HFFc6 (cell line): Measurements from ENCODE around the gene IL32. TPM values are rescaled to one million over a fixed set of nuclear protein-coding genes. Genes with fewer than 3 reads are reported as not detected.

Experiments used
- DNase-seq: peaks from one replicate; pipeline ENCODE4 v3.0.0-alpha.2; 2018
- H3K27ac Mint-ChIP-seq: 2 replicates; pipeline ENCODE4 v1.8.0; 2020; ENCODE audit warnings: mild to moderate bottlenecking, mixed read lengths
- H3K27me3 Mint-ChIP-seq: 2 replicates; pipeline ENCODE4 v1.8.0; 2021; ENCODE audit warnings: mild to moderate bottlenecking, moderate library complexity, mixed read lengths; ENCODE audit not compliant: insufficient read depth
- H3K36me3 Mint-ChIP-seq: 2 replicates; pipeline ENCODE4 v1.8.0; 2021; ENCODE audit warnings: low read depth, mixed read lengths
- H3K4me1 Mint-ChIP-seq: 2 replicates; pipeline ENCODE4 v1.8.0; 2020; ENCODE audit warnings: low read depth, mixed read lengths
- H3K4me3 Mint-ChIP-seq: 2 replicates; pipeline ENCODE4 v1.8.0; 2020; ENCODE audit warnings: mild to moderate bottlenecking, moderate library complexity, mixed read lengths
- H3K9me3 Mint-ChIP-seq: 2 replicates; pipeline ENCODE4 v1.8.0; 2020; ENCODE audit warnings: mild to moderate bottlenecking, mixed read lengths
- total RNA-seq, 6 experiments: library from RNA; stranded (reverse); fragmentation: NEBNext Ultra II Directional; extraction: Animal tissue kit (Norgen Biotek cat#: 25700); gene quantifications; 2 replicates in 1 of 6; 3 replicates in 5 of 6; pipeline ENCODE4 v1.2.3, GENCODE V29; 2021
- TF ChIP-seq, protein P1 (sequence below): fragments of 200-600 bp; sonication (generic); IDR thresholded peaks from 2 replicates; pipeline ENCODE4 v1.5.0; 2021; ENCODE audit warnings: antibody characterized with exemption, mild to moderate bottlenecking

IL32 gene
- total RNA-seq, 6 experiments from 2014 or later: 1.00 to 2.3 (median 1.7) TPM

DNA sequence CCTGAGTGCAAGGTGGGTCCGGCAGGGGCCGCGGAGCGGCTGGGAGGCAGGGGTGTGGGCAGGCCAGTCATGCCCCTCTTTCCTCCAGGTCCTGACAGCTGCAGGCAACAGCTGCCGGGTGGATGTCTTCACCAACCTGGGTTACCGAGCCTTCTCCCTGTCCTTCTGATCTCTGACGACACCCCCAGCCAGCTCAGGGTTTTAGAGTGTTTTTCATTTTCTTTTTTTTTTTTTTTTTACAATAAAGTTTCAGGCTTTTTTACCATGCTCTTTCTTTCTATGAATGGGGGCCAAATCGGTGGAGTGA, 38.0 kb upstream of the IL32 start:
- Mint-ChIP-seq H3K27me3 (peaks cover 58% of the 10 kb centered on the region), H3K4me3 (no peak overlapping the region), H3K4me1 (peaks cover 24% of the 10 kb centered on the region), H3K9me3 (peaks cover 11% of the 10 kb centered on the region), H3K27ac (0 out of 2 replicates have a peak overlapping the region, but pooled peaks have one; percentile 18), H3K36me3 (peaks cover 26% of the 10 kb centered on the region)
- no peak for DNase-seq
- TF ChIP-seq, protein P1, sequence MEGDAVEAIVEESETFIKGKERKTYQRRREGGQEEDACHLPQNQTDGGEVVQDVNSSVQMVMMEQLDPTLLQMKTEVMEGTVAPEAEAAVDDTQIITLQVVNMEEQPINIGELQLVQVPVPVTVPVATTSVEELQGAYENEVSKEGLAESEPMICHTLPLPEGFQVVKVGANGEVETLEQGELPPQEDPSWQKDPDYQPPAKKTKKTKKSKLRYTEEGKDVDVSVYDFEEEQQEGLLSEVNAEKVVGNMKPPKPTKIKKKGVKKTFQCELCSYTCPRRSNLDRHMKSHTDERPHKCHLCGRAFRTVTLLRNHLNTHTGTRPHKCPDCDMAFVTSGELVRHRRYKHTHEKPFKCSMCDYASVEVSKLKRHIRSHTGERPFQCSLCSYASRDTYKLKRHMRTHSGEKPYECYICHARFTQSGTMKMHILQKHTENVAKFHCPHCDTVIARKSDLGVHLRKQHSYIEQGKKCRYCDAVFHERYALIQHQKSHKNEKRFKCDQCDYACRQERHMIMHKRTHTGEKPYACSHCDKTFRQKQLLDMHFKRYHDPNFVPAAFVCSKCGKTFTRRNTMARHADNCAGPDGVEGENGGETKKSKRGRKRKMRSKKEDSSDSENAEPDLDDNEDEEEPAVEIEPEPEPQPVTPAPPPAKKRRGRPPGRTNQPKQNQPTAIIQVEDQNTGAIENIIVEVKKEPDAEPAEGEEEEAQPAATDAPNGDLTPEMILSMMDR: no peak

DNA sequence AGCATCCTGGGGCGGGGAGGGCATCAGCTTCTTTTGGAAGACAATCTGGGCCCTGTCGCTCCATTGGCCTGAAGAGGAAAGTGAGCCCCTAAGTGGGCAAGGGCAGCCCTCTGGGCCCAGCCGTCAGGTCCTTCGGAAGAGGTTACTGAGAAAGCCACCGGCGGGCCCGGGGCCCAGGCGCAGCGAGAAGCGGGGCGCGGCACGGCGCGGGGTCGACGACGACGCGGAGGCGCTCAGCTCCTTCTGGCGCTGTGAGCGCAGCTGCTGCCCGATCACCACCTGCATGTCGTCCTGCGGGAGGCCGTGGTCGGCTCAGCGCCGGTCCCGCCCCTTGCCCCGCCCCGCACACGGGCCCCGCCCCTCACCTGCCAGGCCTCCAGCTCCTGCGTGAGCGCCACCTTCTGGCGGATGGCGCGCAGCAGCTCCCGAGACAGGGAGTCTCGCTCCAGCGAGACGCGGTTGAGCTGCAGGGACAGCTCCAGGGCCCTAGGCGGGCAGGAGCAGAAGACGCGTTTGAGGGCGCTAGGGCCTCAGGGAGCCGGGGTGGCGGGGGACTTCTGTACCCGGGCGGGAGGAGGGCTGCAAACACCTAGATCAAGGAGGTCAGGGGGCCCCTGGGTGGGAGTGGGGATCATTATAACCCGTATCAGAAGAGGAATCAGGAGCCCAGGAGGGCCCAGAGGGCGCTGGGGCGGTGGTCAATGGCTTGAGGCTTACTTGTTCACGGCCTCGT, 37.3 kb upstream of the IL32 start:
- Mint-ChIP-seq H3K9me3 (peaks cover 11% of the 10 kb centered on the region), H3K27ac (no peak overlapping the region), H3K4me1 (peaks cover 17% of the 10 kb centered on the region), H3K36me3 (peaks cover 19% of the 10 kb centered on the region), H3K4me3 (no peak overlapping the region), H3K27me3 (peaks cover 54% of the 10 kb centered on the region)
- peak; percentile 32 for DNase-seq
- TF ChIP-seq, protein P1: peak; percentile 84

DNA sequence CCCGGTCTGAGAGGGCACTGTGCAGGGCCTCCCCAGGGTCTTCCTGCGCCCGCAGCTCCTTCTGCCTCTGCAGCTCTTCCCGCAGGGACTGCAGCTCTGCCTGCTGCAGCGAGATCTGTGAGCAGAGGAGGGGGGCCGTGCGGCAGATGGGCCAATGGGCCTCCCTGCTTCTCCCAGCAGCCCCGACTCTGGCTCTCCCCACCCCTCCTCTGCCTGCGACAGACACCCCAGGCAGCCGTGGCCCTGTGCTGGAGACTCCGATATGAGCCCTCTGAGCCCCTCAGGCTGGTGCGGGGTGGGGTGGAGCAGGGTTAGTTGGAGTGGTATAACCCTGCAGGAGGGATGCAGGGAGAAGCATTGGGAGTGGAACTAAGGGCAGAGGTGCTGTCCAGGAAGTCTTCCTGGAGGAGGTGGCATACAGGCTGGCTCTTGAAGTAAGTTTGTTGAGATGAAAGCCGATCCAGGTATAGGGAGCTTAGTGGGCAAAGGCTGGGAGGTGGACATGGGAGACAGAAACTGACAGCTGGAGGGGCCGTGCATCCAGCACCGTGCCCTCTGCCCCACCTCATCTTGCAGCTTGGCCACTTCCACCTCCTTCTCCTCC, 36.6 kb upstream of the IL32 start:
- TF ChIP-seq, protein P1: no peak
- peak overlapping the region; percentile 15; the same call in 1 of the 2 replicates for H3K4me3 Mint-ChIP-seq
- peaks cover 6% of the 10 kb centered on the region for H3K9me3 Mint-ChIP-seq
- peaks cover 18% of the 10 kb centered on the region for H3K36me3 Mint-ChIP-seq
- peaks cover 12% of the 10 kb centered on the region for H3K4me1 Mint-ChIP-seq
- H3K27ac Mint-ChIP-seq: no peak overlapping the region
- DNase-seq: no peak
- peaks cover 52% of the 10 kb centered on the region for H3K27me3 Mint-ChIP-seq

DNA sequence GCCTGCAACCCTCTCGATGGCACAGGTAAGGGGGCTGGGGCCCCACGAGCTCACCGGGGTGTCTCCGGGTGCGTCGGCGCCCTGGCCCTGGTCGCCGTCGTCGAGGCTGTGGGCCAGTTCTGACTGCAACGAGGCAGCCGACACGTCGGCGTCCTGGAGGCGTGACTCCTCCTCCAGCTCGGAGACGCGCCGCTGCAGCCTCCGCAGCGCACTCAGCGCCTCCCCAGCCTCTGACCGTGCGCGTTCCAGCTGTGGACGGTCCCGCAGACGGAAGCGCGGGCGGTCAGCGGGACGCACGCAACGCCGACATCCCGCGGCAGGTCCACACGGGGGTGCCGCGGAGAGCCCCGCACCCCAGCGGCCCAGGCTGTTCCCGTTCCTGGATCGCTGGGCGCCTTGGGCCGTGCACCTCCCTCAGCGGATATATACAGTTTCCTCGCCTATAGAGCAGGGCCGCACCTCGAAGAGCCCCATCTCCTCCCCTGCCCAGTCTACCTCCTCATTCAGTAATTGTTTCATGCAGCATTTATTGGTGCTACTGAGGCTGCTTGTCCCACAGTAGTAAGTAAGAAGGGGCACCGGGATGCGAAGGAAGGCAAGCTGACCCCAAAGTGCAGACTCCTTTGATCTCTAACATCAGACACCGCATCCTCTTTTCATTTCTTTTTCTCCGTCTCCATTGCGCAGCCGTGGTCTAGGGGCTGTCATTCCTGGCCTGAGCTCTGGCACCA, 35.8 kb upstream of the IL32 start:
- H3K27ac Mint-ChIP-seq: no peak overlapping the region
- TF ChIP-seq, protein P1: no peak
- peaks cover 6% of the 10 kb centered on the region; the same call in 1 of the 2 replicates for H3K4me1 Mint-ChIP-seq
- H3K9me3 Mint-ChIP-seq: no peaks in the 10 kb centered on the region; the same call in 1 of the 2 replicates
- H3K4me3 Mint-ChIP-seq: peak overlapping the region; percentile 27; the same call in 1 of the 2 replicates
- H3K36me3 Mint-ChIP-seq: peaks cover 14% of the 10 kb centered on the region; the same call in 1 of the 2 replicates
- peaks cover 54% of the 10 kb centered on the region for H3K27me3 Mint-ChIP-seq
- no peak for DNase-seq

DNA sequence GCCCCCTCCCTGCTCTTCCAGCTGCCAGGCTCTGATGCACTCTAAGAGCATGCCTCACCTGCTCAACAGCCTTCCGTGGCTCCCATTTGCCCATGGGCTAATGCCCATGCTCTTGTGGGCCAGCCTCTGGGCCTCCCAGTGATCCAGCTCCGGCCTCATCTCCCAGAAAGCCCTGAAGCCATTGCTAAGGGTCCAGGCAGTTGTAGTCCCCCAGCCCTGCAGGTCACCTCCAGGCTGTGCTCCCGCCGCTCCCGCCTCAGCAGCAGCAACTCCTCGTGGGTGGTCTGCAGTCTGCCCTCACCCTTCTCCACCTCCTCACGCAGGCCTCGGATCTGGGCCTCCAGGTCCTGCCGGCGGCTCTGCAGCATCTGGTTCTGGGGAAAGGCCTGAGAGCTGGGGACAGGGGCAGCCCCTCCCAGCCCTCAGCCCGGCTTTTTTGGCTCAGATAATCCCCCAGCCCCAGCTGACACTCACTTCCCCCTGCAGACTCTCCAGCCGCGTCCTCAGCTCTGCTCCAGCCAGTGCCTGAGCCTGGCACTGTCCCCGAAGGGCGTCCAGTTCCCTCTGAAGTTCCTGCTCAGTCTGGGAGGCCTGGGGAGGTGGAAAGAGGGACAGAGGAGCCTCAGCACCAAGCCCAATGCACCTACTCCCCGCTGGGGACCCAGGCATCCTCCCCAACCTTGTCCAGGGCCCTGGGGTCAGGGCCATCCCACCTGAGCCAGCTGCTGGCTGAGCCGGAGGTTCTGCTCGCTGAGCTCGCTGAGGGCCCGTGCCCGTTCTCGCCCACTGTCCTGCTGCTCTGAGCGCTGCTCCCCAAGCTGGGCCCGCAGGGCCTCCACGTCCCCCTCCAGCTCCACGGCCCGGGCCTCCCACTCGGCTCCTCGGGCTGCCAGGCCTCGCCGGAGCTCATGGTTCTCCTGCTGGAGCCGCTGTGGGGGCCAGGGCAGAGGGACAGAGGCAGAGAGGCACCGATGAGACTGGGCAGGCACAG, 34.9 kb upstream of the IL32 start:
- Mint-ChIP-seq H3K4me1 (peaks cover 6% of the 10 kb centered on the region; the same call in 1 of the 2 replicates), H3K9me3 (no peaks in the 10 kb centered on the region; the same call in 1 of the 2 replicates), H3K36me3 (peaks cover 12% of the 10 kb centered on the region; the same call in 1 of the 2 replicates), H3K4me3 (peak overlapping the region; percentile 27; the same call in 1 of the 2 replicates), H3K27me3 (peaks cover 54% of the 10 kb centered on the region), H3K27ac (no peak overlapping the region)
- no peak for DNase-seq
- TF ChIP-seq, protein P1: no peak
